Fibroblast of lung (primary cell): ENCODE results near the gene RETREG1.

Experiments
- EZH2 ChIP-seq: IDR thresholded peaks from 2 replicates; pipeline ENCODE4 v1.5.1; 2012; ENCODE audit warnings: low read length, control low read depth, mild to moderate bottlenecking; ENCODE audit errors: missing control alignments
- TF ChIP-seq, protein P1 (sequence below), 2 donors: IDR thresholded peaks in 1 of 2; conservative IDR thresholded peaks in 1 of 2; 1 replicate in 1 of 2; 2 replicates in 1 of 2; pipeline ENCODE4 v1.5.1; 2011 to 2012; ENCODE audit warnings: low read length in 2 of 2, control low read depth in 1 of 2, inconsistent platforms in 1 of 2, low read depth in 1 of 2, mild to moderate bottlenecking in 1 of 2

- TF ChIP-seq, protein P1, sequence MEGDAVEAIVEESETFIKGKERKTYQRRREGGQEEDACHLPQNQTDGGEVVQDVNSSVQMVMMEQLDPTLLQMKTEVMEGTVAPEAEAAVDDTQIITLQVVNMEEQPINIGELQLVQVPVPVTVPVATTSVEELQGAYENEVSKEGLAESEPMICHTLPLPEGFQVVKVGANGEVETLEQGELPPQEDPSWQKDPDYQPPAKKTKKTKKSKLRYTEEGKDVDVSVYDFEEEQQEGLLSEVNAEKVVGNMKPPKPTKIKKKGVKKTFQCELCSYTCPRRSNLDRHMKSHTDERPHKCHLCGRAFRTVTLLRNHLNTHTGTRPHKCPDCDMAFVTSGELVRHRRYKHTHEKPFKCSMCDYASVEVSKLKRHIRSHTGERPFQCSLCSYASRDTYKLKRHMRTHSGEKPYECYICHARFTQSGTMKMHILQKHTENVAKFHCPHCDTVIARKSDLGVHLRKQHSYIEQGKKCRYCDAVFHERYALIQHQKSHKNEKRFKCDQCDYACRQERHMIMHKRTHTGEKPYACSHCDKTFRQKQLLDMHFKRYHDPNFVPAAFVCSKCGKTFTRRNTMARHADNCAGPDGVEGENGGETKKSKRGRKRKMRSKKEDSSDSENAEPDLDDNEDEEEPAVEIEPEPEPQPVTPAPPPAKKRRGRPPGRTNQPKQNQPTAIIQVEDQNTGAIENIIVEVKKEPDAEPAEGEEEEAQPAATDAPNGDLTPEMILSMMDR (conservative IDR thresholded peaks at IDR 0.05 in 1 of 2, IDR thresholded peaks at IDR 0.05 in 1 of 2; ENCODE audit: low read depth in 1 of 2, low read length in 2 of 2), result no peak
- no peak for TF ChIP-seq EZH2
Measured at GRCh38 chr5:16505140-16505891, 111.5 kb downstream of the RETREG1 start.
